ENCODE measurements around the gene MYH15. TPM values are rescaled to one million over a fixed set of nuclear protein-coding genes. Genes with fewer than 3 reads are reported as not detected.

MYH15 gene
- total and polyA plus RNA-seq, 2 of the 8 experiments (the other 6 are each of a cell fraction or from before 2014, with no cell fraction given): under 0.01 TPM; not detected in 1

DNA sequence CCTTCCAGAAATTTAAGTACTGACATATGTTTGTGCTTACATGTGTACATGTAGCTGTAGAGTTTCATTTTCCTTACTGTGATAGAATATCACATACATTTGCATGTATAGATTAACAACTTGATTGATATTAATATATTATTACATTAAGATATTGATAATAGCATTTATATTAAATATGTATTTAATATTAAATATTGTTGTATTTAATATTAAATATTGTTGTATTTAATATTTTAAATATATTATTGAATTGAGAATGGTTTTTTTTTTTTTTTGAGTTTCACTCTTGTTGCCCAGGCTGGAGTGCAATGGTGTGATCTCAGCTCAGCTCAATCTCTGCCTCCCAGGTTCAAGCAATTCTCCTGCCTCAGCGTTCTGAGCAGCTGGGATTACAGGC is 76.5 kb downstream of the MYH15 start:
- no peak overlapping the region for H2BK20ac ChIP-seq (ENCODE audit: low read length)
- H3K4ac ChIP-seq (replicated peaks; ENCODE audit: insufficient read length, low read depth, low read length): no peak overlapping the region
- no peak overlapping the region for H2AK5ac ChIP-seq (ENCODE audit: low read depth, low read length)
- no peak overlapping the region for H2BK15ac ChIP-seq (ENCODE audit: low read length)
- CTCF ChIA-PET (ENCODE audit: partially characterized antibody): no interaction called here
- H3K79me2 ChIP-seq (ENCODE audit: control insufficient read depth in 1 of 2, insufficient read depth in 2 of 2, low read length in 2 of 2): no peaks in the 10 kb centered on the region
- no peak overlapping the region for H2BK12ac ChIP-seq (ENCODE audit: low read depth, low read length)
- H3K79me1 ChIP-seq (ENCODE audit: low read depth, low read length): no peaks in the 10 kb centered on the region
- no peaks in the 10 kb centered on the region for H4K20me1 ChIP-seq (replicated peaks in 1 of 2; ENCODE audit: control insufficient read depth in 1 of 2, insufficient read depth in 2 of 2, low read length in 2 of 2)
- no peak overlapping the region for H4K5ac ChIP-seq (ENCODE audit: insufficient read length, low read depth, low read length)
- DNase-seq (ENCODE audit: low read depth in 1 of 2, low spot score in 2 of 2): no peak
- POLR2A ChIA-PET (ENCODE audit: partially characterized antibody): no interaction called here
- H3K4me2 ChIP-seq (ENCODE audit: insufficient read depth in 1 of 2, low read depth in 2 of 2, low read length in 2 of 2): no peak overlapping the region
- no peak overlapping the region for H3K14ac ChIP-seq (ENCODE audit: insufficient read length)
- no peak overlapping the region for H3K56ac ChIP-seq (replicated peaks; ENCODE audit: insufficient read length, low read depth, low read length)
- peaks cover 13% of the 10 kb centered on the region in 2 experiments for H3K9me3 ChIP-seq (ENCODE audit: insufficient read depth in 2 of 2, low read depth in 1 of 2, low read length in 1 of 2)
- H3K27me3 ChIP-seq (replicated peaks in 1 of 4; ENCODE audit: control insufficient read depth in 3 of 4, extremely low read depth in 1 of 4, insufficient read depth in 3 of 4, low read length in 3 of 4): no peaks in the 10 kb centered on the region
- H3K27ac ChIP-seq (ENCODE audit: low read depth, low read length): no peak overlapping the region
- no peak overlapping the region for H2BK5ac ChIP-seq (ENCODE audit: low read depth, low read length)
- H3K4me1 ChIP-seq (replicated peaks in 1 of 4; ENCODE audit: control insufficient read depth in 3 of 4, insufficient read depth in 4 of 4, low read length in 3 of 4): no peaks in the 10 kb centered on the region
- no peak overlapping the region for H3K23ac ChIP-seq (ENCODE audit: insufficient read length)
- H3K23me2 ChIP-seq (ENCODE audit: low read depth, low read length): no peaks in the 10 kb centered on the region
- H3K18ac ChIP-seq (ENCODE audit: extremely low read depth, low read length): no peak overlapping the region
- no peak overlapping the region for H3K4me3 ChIP-seq (ENCODE audit: extremely low read depth in 1 of 4, insufficient read depth in 2 of 4, low read depth in 3 of 4, low read length in 4 of 4)
- no peak for TF ChIP-seq GTF2F1 (IDR thresholded peaks at IDR 0.05; ENCODE audit: borderline replicate concordance, low read depth, low read length)
- no peak for TF ChIP-seq CTBP2 (IDR thresholded peaks at IDR 0.05; ENCODE audit: borderline replicate concordance, insufficient read depth, insufficient read length, low read length)
- TF ChIP-seq JUND (IDR thresholded peaks at IDR 0.05; ENCODE audit: low read length): no peak
- no peak for TF ChIP-seq POLR2AphosphoS5 (IDR thresholded peaks at IDR 0.05; ENCODE audit: low read depth, low read length)
- no peak for TF ChIP-seq CHD1 (IDR thresholded peaks at IDR 0.05; ENCODE audit: low read depth, low read length)
- TF ChIP-seq, protein P1, sequence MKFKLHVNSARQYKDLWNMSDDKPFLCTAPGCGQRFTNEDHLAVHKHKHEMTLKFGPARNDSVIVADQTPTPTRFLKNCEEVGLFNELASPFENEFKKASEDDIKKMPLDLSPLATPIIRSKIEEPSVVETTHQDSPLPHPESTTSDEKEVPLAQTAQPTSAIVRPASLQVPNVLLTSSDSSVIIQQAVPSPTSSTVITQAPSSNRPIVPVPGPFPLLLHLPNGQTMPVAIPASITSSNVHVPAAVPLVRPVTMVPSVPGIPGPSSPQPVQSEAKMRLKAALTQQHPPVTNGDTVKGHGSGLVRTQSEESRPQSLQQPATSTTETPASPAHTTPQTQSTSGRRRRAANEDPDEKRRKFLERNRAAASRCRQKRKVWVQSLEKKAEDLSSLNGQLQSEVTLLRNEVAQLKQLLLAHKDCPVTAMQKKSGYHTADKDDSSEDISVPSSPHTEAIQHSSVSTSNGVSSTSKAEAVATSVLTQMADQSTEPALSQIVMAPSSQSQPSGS (IDR thresholded peaks at IDR 0.05; ENCODE audit: low read length): no peak
- TF ChIP-seq FOSL1 (IDR thresholded peaks at IDR 0.05; ENCODE audit: insufficient read depth, low read depth, low read length): no peak
- no peak for TF ChIP-seq SIX5 (IDR thresholded peaks at IDR 0.05; ENCODE audit: low read depth, low read length)
- H2AFZ ChIP-seq (ENCODE audit: low read length): no peak overlapping the region
- H3K36me3 ChIP-seq (ENCODE audit: control insufficient read depth in 2 of 4, insufficient read depth in 4 of 4, low read length in 3 of 4): no peaks in the 10 kb centered on the region
- 44% methylated on average over 1 of the region's 1 CpG; no CpG with 5 or more reads in 1 of the 2 experiments for WGBS, 2 experiments (ENCODE audit: extremely low coverage in 1 of 2, insufficient coverage in 1 of 2, insufficient read length in 1 of 2, insufficient replicate concordance in 2 of 2, low coverage in 1 of 2, low lambda C conversion rate in 2 of 2, missing lambda C conversion rate in 1 of 2)
- no peak overlapping the region for H2BK120ac ChIP-seq (replicated peaks; ENCODE audit: low read depth, low read length)
- H4K91ac ChIP-seq (replicated peaks; ENCODE audit: insufficient read length, low read length): no peak overlapping the region
- H4K8ac ChIP-seq (ENCODE audit: extremely low read depth, insufficient read depth, low read length): no peak overlapping the region
- H3K9ac ChIP-seq (replicated peaks in 1 of 4; ENCODE audit: extremely low read depth in 1 of 4, low read depth in 3 of 4, low read length in 3 of 4): no peak overlapping the region
- FAIRE-seq: no peak
